IMR-90 (cell line): ENCODE results near the gene PCBP3. TPM values are rescaled to one million over a fixed set of nuclear protein-coding genes. Genes with fewer than 3 reads are reported as not detected.

Source experiments
- ATAC-seq: fragments of 200-7000 bp; cut with Tn5 transposase; 2 replicates; pipeline ENCODE4 v1.9.1; 2020; ENCODE audit warnings: low read depth, mild to moderate bottlenecking, moderate library complexity
- BruUV-seq: library from RNA; stranded (reverse); fragments of 400-500 nt; replicated peaks from 2 replicates; lab custom pipeline; 2021; lab: Mats Ljungman, UMichigan
- CTCF ChIA-PET: fragments of 300-600 bp; formaldehyde crosslinking; extraction: SDS; loops from one replicate; lab custom pipeline; 2021; ENCODE audit warnings: antibody characterized with exemption; lab: Yijun Ruan, JAX
- POLR2A ChIA-PET: fragments of 300-600 bp; sonication (Branson Sonifier 250); formaldehyde crosslinking; loops from one replicate; lab custom pipeline; 2022; ENCODE audit warnings: antibody characterized with exemption; ENCODE audit not compliant: unreplicated experiment; lab: Charles Lee
- DNase-seq: peaks from one replicate; pipeline ENCODE4 v3.0.0; 2013
- H2AFZ ChIP-seq: replicated peaks from 2 replicates; pipeline ENCODE3; 2013; ENCODE audit warnings: low read length, mild to moderate bottlenecking; ENCODE audit not compliant: poor library complexity
- H2AK5ac ChIP-seq: 2 replicates; pipeline ENCODE4 v1.6.1; 2013; ENCODE audit warnings: low read depth, low read length, inconsistent platforms
- H2AK9ac ChIP-seq: replicated peaks from 2 replicates; pipeline ENCODE3; 2013; ENCODE audit warnings: mild to moderate bottlenecking, low read depth, low read length, moderate library complexity; ENCODE audit not compliant: poor library complexity
- H2BK120ac ChIP-seq: 2 replicates; pipeline ENCODE4 v1.6.1; 2013; ENCODE audit warnings: low read depth, low read length, inconsistent platforms
- H2BK15ac ChIP-seq: 3 replicates; pipeline ENCODE4 v1.6.1; 2013; ENCODE audit warnings: low read depth, low read length, inconsistent platforms
- H2BK20ac ChIP-seq: 2 replicates; pipeline ENCODE4 v1.6.1; 2013; ENCODE audit warnings: low read depth, mild to moderate bottlenecking, inconsistent platforms, low read length, moderate library complexity
- H2BK5ac ChIP-seq: 2 replicates; pipeline ENCODE4 v1.6.1; 2013; ENCODE audit warnings: mild to moderate bottlenecking, low read depth, low read length, inconsistent platforms; ENCODE audit not compliant: poor library complexity, severe bottlenecking
- H3K14ac ChIP-seq: replicated peaks from 2 replicates; pipeline ENCODE4 v1.6.1; 2013; ENCODE audit warnings: low read depth, low read length, inconsistent platforms
- H3K18ac ChIP-seq: 2 replicates; pipeline ENCODE4 v1.6.1; 2013; ENCODE audit warnings: low read depth, low read length, control low read depth
- H3K23ac ChIP-seq: 2 replicates; pipeline ENCODE4 v1.6.1; 2013; ENCODE audit warnings: low read depth, low read length, inconsistent platforms
- H3K27ac ChIP-seq: 2 replicates; pipeline ENCODE4 v1.5.1; 2013; ENCODE audit warnings: mild to moderate bottlenecking, control low read depth, low read length; ENCODE audit not compliant: insufficient read depth
- H3K27me3 ChIP-seq: 2 replicates; pipeline ENCODE4 v1.6.1; 2013; ENCODE audit warnings: low read length; ENCODE audit not compliant: control insufficient read depth, insufficient read depth
- H3K36me3 ChIP-seq: 2 replicates; pipeline ENCODE4 v1.6.1; 2013; ENCODE audit warnings: low read length, mixed read lengths; ENCODE audit not compliant: control insufficient read depth, insufficient read depth
- H3K4ac ChIP-seq: 2 replicates; pipeline ENCODE4 v1.6.1; 2013; ENCODE audit warnings: low read depth, low read length, inconsistent platforms
- H3K4me1 ChIP-seq: 2 replicates; pipeline ENCODE4 v1.6.1; 2013; ENCODE audit warnings: low read length, mixed read lengths; ENCODE audit not compliant: control insufficient read depth, insufficient read depth
- H3K4me2 ChIP-seq: 2 replicates; pipeline ENCODE4 v1.6.1; 2013; ENCODE audit warnings: low read depth, mild to moderate bottlenecking, control low read depth, low read length, moderate library complexity
- H3K4me3 ChIP-seq: 2 replicates; pipeline ENCODE4 v1.5.1; 2013; ENCODE audit warnings: low read depth, mild to moderate bottlenecking, control low read depth, low read length, moderate library complexity; ENCODE audit not compliant: insufficient read depth
- H3K56ac ChIP-seq: 2 replicates; pipeline ENCODE4 v1.6.1; 2013; ENCODE audit warnings: low read length, inconsistent platforms; ENCODE audit not compliant: insufficient read depth; ENCODE audit errors: extremely low read depth
- H3K79me1 ChIP-seq, 2 experiments: 2 replicates each; pipeline ENCODE4 v1.6.1; 2013; ENCODE audit warnings: low read length in 2 of 2, inconsistent platforms in 1 of 2, low read depth in 1 of 2
- H3K9ac ChIP-seq: 2 replicates; pipeline ENCODE4 v1.6.1; 2013; ENCODE audit warnings: low read depth, low read length, control low read depth
- H3K9me1 ChIP-seq: 2 replicates; pipeline ENCODE4 v1.6.1; 2013; ENCODE audit warnings: low read length, inconsistent platforms; ENCODE audit not compliant: insufficient read depth
- H3K9me3 ChIP-seq: 2 replicates; pipeline ENCODE4 v1.6.1; 2013; ENCODE audit warnings: low read length; ENCODE audit not compliant: control insufficient read depth, insufficient read depth
- H4K20me1 ChIP-seq: 2 replicates; pipeline ENCODE4 v1.6.1; 2013; ENCODE audit warnings: low read length, inconsistent platforms; ENCODE audit not compliant: insufficient read depth
- H4K5ac ChIP-seq: 2 replicates; pipeline ENCODE4 v1.6.1; 2013; ENCODE audit warnings: mild to moderate bottlenecking, low read depth, low read length, control low read depth
- H4K8ac ChIP-seq, 2 experiments: 2 replicates each; pipeline ENCODE4 v1.6.1; 2013; ENCODE audit warnings: low read depth in 2 of 2, low read length in 2 of 2, control low read depth in 1 of 2, inconsistent platforms in 1 of 2
- H4K91ac ChIP-seq: 2 replicates; pipeline ENCODE4 v1.6.1; 2013; ENCODE audit warnings: low read depth, low read length, inconsistent platforms; ENCODE audit not compliant: insufficient read depth
- BHLHE40 ChIP-seq: fragments of 150-350 bp; IDR thresholded peaks from 2 replicates; pipeline ENCODE4 v1.6.1; 2016; ENCODE audit warnings: mild to moderate bottlenecking, low read depth, low read length
- CHD1 ChIP-seq: IDR thresholded peaks from 2 replicates; pipeline ENCODE4 v1.6.1; 2012; ENCODE audit warnings: low read depth, low read length, improper control_type of control experiment
- FOS ChIP-seq: fragments of 150-350 bp; IDR thresholded peaks from 2 replicates; pipeline ENCODE4 v1.6.1; 2016; ENCODE audit warnings: low read depth, low read length
- MAFK ChIP-seq: IDR thresholded peaks from 2 replicates; pipeline ENCODE4 v1.6.1; 2012; ENCODE audit warnings: low read depth, low read length, improper control_type of control experiment
- MAZ ChIP-seq: IDR thresholded peaks from 2 replicates; pipeline ENCODE4 v1.6.1; 2012; ENCODE audit warnings: low read depth, mild to moderate bottlenecking, low read length, improper control_type of control experiment, moderate library complexity, borderline replicate concordance
- MXI1 ChIP-seq: IDR thresholded peaks from 2 replicates; pipeline ENCODE4 v1.6.1; 2012; ENCODE audit warnings: low read depth, mild to moderate bottlenecking, low read length, moderate library complexity, borderline replicate concordance
- NFE2L2 ChIP-seq: fragments of 150-350 bp; IDR thresholded peaks from 2 replicates; pipeline ENCODE4 v1.6.1; 2016; ENCODE audit warnings: low read depth, mild to moderate bottlenecking, low read length
- POLR2A ChIP-seq: IDR thresholded peaks from 2 replicates; pipeline ENCODE4 v1.6.1; 2012; ENCODE audit warnings: mild to moderate bottlenecking, low read depth, low read length
- RAD21 ChIP-seq: IDR thresholded peaks from 2 replicates; pipeline ENCODE4 v1.6.1; 2012; ENCODE audit warnings: low read length, improper control_type of control experiment
- RCOR1 ChIP-seq: IDR thresholded peaks from 2 replicates; pipeline ENCODE4 v1.6.1; 2012; ENCODE audit warnings: mild to moderate bottlenecking, low read length, improper control_type of control experiment; ENCODE audit not compliant: insufficient replicate concordance
- RFX5 ChIP-seq: IDR thresholded peaks from 2 replicates; pipeline ENCODE4 v1.8.0; 2012; ENCODE audit warnings: low read depth, mild to moderate bottlenecking, low read length, moderate library complexity
- SMC3 ChIP-seq: fragments of 150-350 bp; IDR thresholded peaks from 2 replicates; pipeline ENCODE4 v1.6.1; 2016; ENCODE audit warnings: low read depth, mild to moderate bottlenecking, antibody characterized with exemption, low read length, moderate library complexity
- WGBS, 2 experiments: methylation state at CpG; one replicate each; pipeline versions ENCODE4 v1.1.5 to v1.1.7; 2013; ENCODE audit warnings: missing lambda C conversion rate in 2 of 2; ENCODE audit not compliant: insufficient read length in 1 of 2; ENCODE audit errors: extremely low coverage in 2 of 2; 5-methylcytosine and 5-hydroxymethylcytosine counted together
- dilution Hi-C: fragments of 300-500 bp; cut with HindIII; formaldehyde crosslinking; loops from one replicate; pipeline ENCODE4 v1.14.3; 2018; ENCODE audit warnings: low sequenced_read_pairs; ENCODE audit not compliant: unreplicated experiment
- in situ Hi-C: fragments of 300-500 bp; cut with MboI; formaldehyde crosslinking; loops from 3 replicates; pipeline ENCODE4 v1.14.3; 2019; ENCODE audit warnings: low sequenced_read_pairs, inconsistent platforms, mixed read lengths
- intact Hi-C: fragments of 100-400 bp; cut with micrococcal nuclease; formaldehyde crosslinking; loops from 2 replicates; pipeline ENCODE4 v1.10.0; 2022
- polyA plus RNA-seq, 3 experiments: library from polyadenylated mRNA; depleted of rRNA; stranded (reverse); fragments of >200 nt; gene quantifications; 2 replicates each; pipeline ENCODE4 v1.2.3, GENCODE V29; 2012; ENCODE audit warnings: low replicate concordance in 1 of 3
- total RNA-seq: library from RNA; depleted of rRNA; stranded (reverse); fragments of >200 nt; gene quantifications from 2 replicates; pipeline ENCODE4 v1.2.3, GENCODE V29; 2012
- TF ChIP-seq, protein P1 (sequence below): conservative IDR thresholded peaks from 2 replicates; pipeline ENCODE4 v1.5.1; 2012; ENCODE audit warnings: mild to moderate bottlenecking, low read depth, low read length, improper control_type of control experiment
- TF ChIP-seq, protein P2 (sequence below): fragments of 150-350 bp; IDR thresholded peaks from 2 replicates; pipeline ENCODE4 v1.6.1; 2017; ENCODE audit warnings: mild to moderate bottlenecking, antibody characterized with exemption, low read length, low read depth
- TF ChIP-seq, protein P3 (sequence below): fragments of 150-350 bp; IDR thresholded peaks from 2 replicates; pipeline ENCODE4 v1.6.1; 2016; ENCODE audit warnings: low read depth, mild to moderate bottlenecking, low read length, moderate library complexity, borderline replicate concordance

Gene PCBP3
- total and polyA plus RNA-seq, 2 of the 4 experiments (the other 2 are of a cell fraction), result 2.9 to 3.9 TPM

DNA sequence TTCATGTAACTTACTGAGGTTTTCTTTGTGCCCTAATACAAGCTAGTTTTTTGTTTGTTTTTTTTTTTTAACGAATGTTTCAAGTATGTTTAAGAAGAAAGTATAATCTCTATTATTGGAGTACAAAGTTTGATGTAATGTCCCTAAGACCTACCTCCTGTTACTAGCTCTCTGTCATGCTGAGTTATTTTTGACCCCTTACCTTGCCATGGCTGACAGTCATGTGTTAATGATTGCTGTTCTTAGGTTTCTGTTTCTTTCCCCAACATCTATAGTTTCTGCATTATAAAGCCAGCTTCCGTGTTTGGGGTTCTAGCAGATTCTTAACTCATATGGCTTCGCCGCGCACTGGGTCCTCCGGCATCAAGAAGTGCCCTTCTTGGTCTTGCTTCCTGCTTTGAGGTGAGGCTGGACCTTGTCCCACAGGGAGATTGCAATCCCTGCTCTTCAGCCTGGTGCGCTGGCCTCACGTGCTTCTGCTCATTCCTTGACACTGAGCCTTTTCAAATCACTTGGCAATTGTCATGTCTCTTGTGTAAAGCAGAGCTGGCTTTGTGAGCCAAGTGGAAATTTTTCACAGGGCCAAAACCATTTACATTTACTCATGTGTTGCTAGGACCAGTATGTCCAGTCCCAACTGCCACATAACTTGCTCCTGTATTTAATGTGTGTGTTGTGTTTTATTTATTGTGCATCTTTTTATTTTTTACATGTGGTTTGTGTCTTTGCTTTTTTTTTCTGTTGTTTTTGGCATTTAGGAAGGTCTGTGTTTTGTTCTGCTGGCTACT is 203.0 kb downstream of the PCBP3 start:
- dilution Hi-C loops, result no loop called here
- peak; percentile 14 for DNase-seq
- Histone ChIP-seq H4K8ac (no peak overlapping the region), H2AFZ (no peak overlapping the region), H2BK5ac (no peak overlapping the region), H3K23ac (no peak overlapping the region), H2AK5ac (peak overlapping the region; percentile 57; the same call in 1 of the 2 replicates), H4K20me1 (no peaks in the 10 kb centered on the region), H3K56ac (no peak overlapping the region), H3K79me1 (no peaks in the 10 kb centered on the region), H2BK15ac (no peak overlapping the region), H2BK120ac (no peak overlapping the region), H3K4ac (no peak overlapping the region; the same call in 1 of the 2 replicates), H3K4me2 (no peak overlapping the region), H3K9me3 (peaks cover 2% of the 10 kb centered on the region; the same call in 1 of the 2 replicates), H3K36me3 (no peaks in the 10 kb centered on the region), H2BK20ac (no peak overlapping the region; the same call in 1 of the 2 replicates), H4K5ac (no peak overlapping the region), H3K4me3 (no peak overlapping the region), H3K27ac (no peak overlapping the region), H4K91ac (no peak overlapping the region), H3K18ac (no peak overlapping the region), H3K9me1 (peaks cover 12% of the 10 kb centered on the region), H2AK9ac (no peak overlapping the region), H3K9ac (no peak overlapping the region), H3K4me1 (peaks cover 3% of the 10 kb centered on the region), H3K14ac (no peak overlapping the region), H3K27me3 (no peaks in the 10 kb centered on the region)
- in situ Hi-C loops, result no loop called here
- ATAC-seq, result no peak
- intact Hi-C loops, result no loop called here
- POLR2A ChIA-PET, result no interaction called here
- no TSS peak for BruUV-seq
- 87% methylated on average over 6 of the region's 8 CpGs; no CpG with 5 or more reads in 1 of the 2 experiments for WGBS, 2 experiments
- CTCF ChIA-PET, result interaction anchor here (1.5 kb wide), 1 partner anchor 27 kb away, joined by 3 read pairs; no protein-coding TSS in a partner anchor
- TF ChIP-seq MAZ (no peak), RAD21 (no peak), POLR2A (no peak), MAFK (no peak), CHD1 (no peak), SMC3 (no peak), NFE2L2 (no peak), MXI1 (no peak), RCOR1 (no peak), BHLHE40 (no peak), FOS (no peak), RFX5 (no peak)
- TF ChIP-seq, protein P1, sequence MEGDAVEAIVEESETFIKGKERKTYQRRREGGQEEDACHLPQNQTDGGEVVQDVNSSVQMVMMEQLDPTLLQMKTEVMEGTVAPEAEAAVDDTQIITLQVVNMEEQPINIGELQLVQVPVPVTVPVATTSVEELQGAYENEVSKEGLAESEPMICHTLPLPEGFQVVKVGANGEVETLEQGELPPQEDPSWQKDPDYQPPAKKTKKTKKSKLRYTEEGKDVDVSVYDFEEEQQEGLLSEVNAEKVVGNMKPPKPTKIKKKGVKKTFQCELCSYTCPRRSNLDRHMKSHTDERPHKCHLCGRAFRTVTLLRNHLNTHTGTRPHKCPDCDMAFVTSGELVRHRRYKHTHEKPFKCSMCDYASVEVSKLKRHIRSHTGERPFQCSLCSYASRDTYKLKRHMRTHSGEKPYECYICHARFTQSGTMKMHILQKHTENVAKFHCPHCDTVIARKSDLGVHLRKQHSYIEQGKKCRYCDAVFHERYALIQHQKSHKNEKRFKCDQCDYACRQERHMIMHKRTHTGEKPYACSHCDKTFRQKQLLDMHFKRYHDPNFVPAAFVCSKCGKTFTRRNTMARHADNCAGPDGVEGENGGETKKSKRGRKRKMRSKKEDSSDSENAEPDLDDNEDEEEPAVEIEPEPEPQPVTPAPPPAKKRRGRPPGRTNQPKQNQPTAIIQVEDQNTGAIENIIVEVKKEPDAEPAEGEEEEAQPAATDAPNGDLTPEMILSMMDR, result no peak
- TF ChIP-seq, protein P2, sequence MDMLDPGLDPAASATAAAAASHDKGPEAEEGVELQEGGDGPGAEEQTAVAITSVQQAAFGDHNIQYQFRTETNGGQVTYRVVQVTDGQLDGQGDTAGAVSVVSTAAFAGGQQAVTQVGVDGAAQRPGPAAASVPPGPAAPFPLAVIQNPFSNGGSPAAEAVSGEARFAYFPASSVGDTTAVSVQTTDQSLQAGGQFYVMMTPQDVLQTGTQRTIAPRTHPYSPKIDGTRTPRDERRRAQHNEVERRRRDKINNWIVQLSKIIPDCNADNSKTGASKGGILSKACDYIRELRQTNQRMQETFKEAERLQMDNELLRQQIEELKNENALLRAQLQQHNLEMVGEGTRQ, result no peak
- TF ChIP-seq, protein P3, sequence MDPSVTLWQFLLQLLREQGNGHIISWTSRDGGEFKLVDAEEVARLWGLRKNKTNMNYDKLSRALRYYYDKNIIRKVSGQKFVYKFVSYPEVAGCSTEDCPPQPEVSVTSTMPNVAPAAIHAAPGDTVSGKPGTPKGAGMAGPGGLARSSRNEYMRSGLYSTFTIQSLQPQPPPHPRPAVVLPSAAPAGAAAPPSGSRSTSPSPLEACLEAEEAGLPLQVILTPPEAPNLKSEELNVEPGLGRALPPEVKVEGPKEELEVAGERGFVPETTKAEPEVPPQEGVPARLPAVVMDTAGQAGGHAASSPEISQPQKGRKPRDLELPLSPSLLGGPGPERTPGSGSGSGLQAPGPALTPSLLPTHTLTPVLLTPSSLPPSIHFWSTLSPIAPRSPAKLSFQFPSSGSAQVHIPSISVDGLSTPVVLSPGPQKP, result no peak
